Measurements from ENCODE around the gene SHE.

GRCh38 chr1:154490317-154490716 is 11.9 kb downstream of the SHE start:
- no peak for TF ChIP-seq CTCF (IDR thresholded peaks at IDR 0.05)
- TF ChIP-seq POLR2A (IDR thresholded peaks at IDR 0.05) = no peak
